HepG2 (cell line): ENCODE results near the gene ANKHD1. TPM values are rescaled to one million over a fixed set of nuclear protein-coding genes. Genes with fewer than 3 reads are reported as not detected.
A peak's percentile ranks its signal among the peaks of the same experiment; 100 is the strongest.

Experiments used
- ARID5B ChIP-seq: IDR thresholded peaks from 2 replicates; pipeline ENCODE4 v1.4.0; 2020; ENCODE audit warnings: mild to moderate bottlenecking, missing genetic modification reagents
- CREB1 ChIP-seq, 2 experiments: fragments of 450-650 bp in 1 of 2; IDR thresholded peaks; 2 replicates each; pipeline ENCODE4 v1.6.1; 2016 to 2017; ENCODE audit warnings: control low read depth in 1 of 2, mild to moderate bottlenecking in 1 of 2, missing compliant biosample characterization in 1 of 2, missing genetic modification characterization in 1 of 2
- FLYWCH1 ChIP-seq: sonication (generic); formaldehyde crosslinking; IDR thresholded peaks from 2 replicates; pipeline ENCODE4 v1.8.1; 2023; ENCODE audit warnings: mild to moderate bottlenecking, missing genetic modification reagents
- GABPB1 ChIP-seq: IDR thresholded peaks from 2 replicates; pipeline ENCODE4 v1.6.1; 2016; ENCODE audit warnings: mild to moderate bottlenecking, missing genetic modification reagents, moderate library complexity, missing compliant biosample characterization
- GZF1 ChIP-seq: sonication (generic); formaldehyde crosslinking; IDR thresholded peaks from 2 replicates; pipeline ENCODE4 v1.5.1; 2020; ENCODE audit warnings: mild to moderate bottlenecking, missing genetic modification reagents
- ISL2 ChIP-seq: sonication (generic); formaldehyde crosslinking; IDR thresholded peaks from 2 replicates; pipeline ENCODE4 v1.5.0; 2020; ENCODE audit warnings: missing genetic modification reagents
- TEF ChIP-seq: sonication (generic); formaldehyde crosslinking; IDR thresholded peaks from 2 replicates; pipeline ENCODE4 v1.5.0; 2020; ENCODE audit warnings: missing genetic modification reagents
- THAP9 ChIP-seq: sonication (generic); formaldehyde crosslinking; IDR thresholded peaks from 2 replicates; pipeline ENCODE4; 2020; ENCODE audit warnings: missing genetic modification reagents, mild to moderate bottlenecking, borderline replicate concordance
- ZBTB33 ChIP-seq: sonication (generic); formaldehyde crosslinking; IDR thresholded peaks from 2 replicates; pipeline ENCODE4 v1.4.0; 2020; ENCODE audit warnings: missing genetic modification reagents
- ZBTB37 ChIP-seq: sonication (generic); formaldehyde crosslinking; IDR thresholded peaks from 2 replicates; pipeline ENCODE4 v1.4.0; 2020; ENCODE audit warnings: mild to moderate bottlenecking, missing genetic modification reagents
- ZBTB8A ChIP-seq: sonication (generic); formaldehyde crosslinking; IDR thresholded peaks from 2 replicates; pipeline ENCODE4 v1.4.0; 2020; ENCODE audit warnings: mild to moderate bottlenecking, low read depth, missing genetic modification reagents, borderline replicate concordance
- ZFP90 ChIP-seq: sonication (generic); formaldehyde crosslinking; IDR thresholded peaks from 2 replicates; pipeline ENCODE4 v1.8.0; 2022; ENCODE audit warnings: missing genetic modification reagents, mild to moderate bottlenecking, inconsistent platforms, borderline replicate concordance
- ZNF101 ChIP-seq: sonication (generic); formaldehyde crosslinking; IDR thresholded peaks from 2 replicates; pipeline ENCODE4 v1.4.0; 2020; ENCODE audit warnings: mild to moderate bottlenecking, low read depth, missing genetic modification reagents, borderline replicate concordance
- ZNF775 ChIP-seq: sonication (generic); formaldehyde crosslinking; IDR thresholded peaks from 2 replicates; pipeline ENCODE4 v1.4.0; 2020; ENCODE audit warnings: missing genetic modification reagents, mild to moderate bottlenecking, moderate library complexity, borderline replicate concordance
- polyA plus RNA-seq, 8 experiments: library from polyadenylated mRNA; depleted of rRNA in 3 of 8; stranded (reverse) in 7 of 8; unstranded in 1 of 8; fragments of >200 nt; fragmentation: Illumina TruSeq in 4 of 8; extraction: Trizol in 4 of 8; gene quantifications; 2 replicates each; pipeline versions ENCODE4 v1.2.1 to v1.2.3, GENCODE V29; 2011 to 2016; ENCODE audit warnings: low read depth in 4 of 8, missing spikeins in 1 of 8, mixed read lengths in 1 of 8; ENCODE audit not compliant: insufficient read depth in 1 of 8
- total RNA-seq, 5 experiments: library from RNA; depleted of rRNA; stranded (reverse); fragments of >200 nt; fragmentation: Illumina TruSeq; extraction: Trizol; gene quantifications; 2 replicates each; pipeline ENCODE4 v1.2.3, GENCODE V29; 2016; ENCODE audit warnings: low read depth in 1 of 5

ANKHD1 gene
- total and polyA plus RNA-seq, 2 of the 13 experiments (the other 11 are each of a cell fraction or from before 2014, with no cell fraction given) = 69.9 to 82.0 TPM

GRCh38 chr5:140564196-140565023 lies 162.8 kb downstream of the ANKHD1 start, which contains the start of the genes APBB3 and SLC35A4 (continued):
- TF ChIP-seq GZF1 (CRISPR knock-in tag) = no peak
- no peak for TF ChIP-seq ZBTB8A (CRISPR knock-in tag)
- TF ChIP-seq GABPB1 (CRISPR knock-in tag) = peak; percentile 68
- TF ChIP-seq TEF (CRISPR knock-in tag) = no peak
- TF ChIP-seq ZNF101 = no peak
- TF ChIP-seq ARID5B (CRISPR knock-in tag) = peak; percentile 18; the same call in 1 of the 2 replicates
- TF ChIP-seq FLYWCH1 = 0 out of 2 replicates have a peak, but pooled peaks have one; percentile 57
- TF ChIP-seq ZBTB37 = no peak
- 0 out of 2 replicates have a peak, but pooled peaks have one; percentile 8 for TF ChIP-seq CREB1 (IDR thresholded peaks at IDR 0.05)
- no peak for TF ChIP-seq CREB1 (CRISPR knock-in tag; IDR thresholded peaks at IDR 0.05)
- TF ChIP-seq THAP9 = peak; percentile 23; the same call in 1 of the 2 replicates
- no peak for TF ChIP-seq ISL2 (CRISPR knock-in tag)
- TF ChIP-seq ZFP90 (CRISPR knock-in tag) = no peak
- peak; percentile 41; the same call in 1 of the 2 replicates for TF ChIP-seq ZBTB33 (CRISPR knock-in tag)
- TF ChIP-seq ZNF775 = no peak
